Erythroblast (primary cell): Measurements from ENCODE around the gene CFAP61.

Experiments used
- GATA1 ChIP-seq: IDR thresholded peaks from 2 replicates; pipeline ENCODE4 v1.6.1; 2011; ENCODE audit warnings: low read depth, mild to moderate bottlenecking, control low read depth, low read length, moderate library complexity
- POLR2A ChIP-seq: IDR thresholded peaks from 2 replicates; pipeline ENCODE4 v1.6.1; 2011; ENCODE audit warnings: mild to moderate bottlenecking, low read length

DNA sequence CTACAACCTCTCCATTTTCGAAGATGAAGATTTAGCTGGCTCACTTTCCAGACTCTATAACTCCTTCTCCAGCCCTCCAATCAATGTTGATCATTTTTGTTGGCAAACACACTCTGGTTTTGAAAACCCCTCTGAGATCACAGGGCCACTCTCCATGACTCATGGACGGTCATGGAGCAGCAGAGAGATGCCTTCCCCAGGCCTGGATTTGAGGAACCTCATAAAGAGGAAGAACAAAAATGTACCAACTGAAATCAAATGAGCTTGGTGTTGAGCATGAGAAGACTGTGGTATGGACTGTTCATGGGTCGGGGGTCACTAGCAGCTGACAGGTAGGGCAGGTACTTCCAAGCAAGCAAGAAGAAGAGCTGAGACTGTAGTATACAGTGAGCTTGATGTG is 202.8 kb downstream of the CFAP61 start:
- TF ChIP-seq POLR2A (no peak), GATA1 (no peak)
